SK-N-SH treated with all-trans-retinoic acid at 6 μM for 48 hours (cell line): ENCODE results near the gene COL4A2.

Experiments used
- ATAC-seq: fragments of 200-7000 bp; cut with Tn5 transposase; 3 replicates; pipeline ENCODE4 v1.9.1; 2020; ENCODE audit warnings: mild to moderate bottlenecking, moderate library complexity
- BACH2 ChIP-seq: fragments of 250-450 bp; sonication (Bioruptor Pico); IDR thresholded peaks from 2 replicates; pipeline ENCODE4 v1.9.0; 2021; ENCODE audit warnings: mild to moderate bottlenecking, borderline replicate concordance
- CREB5 ChIP-seq: fragments of 250-450 bp; sonication (Bioruptor Pico); IDR thresholded peaks from 2 replicates; pipeline ENCODE4 v1.5.1; 2020; ENCODE audit warnings: low read depth, mild to moderate bottlenecking, moderate library complexity
- CSDC2 ChIP-seq: fragments of 250-450 bp; sonication (Bioruptor Pico); IDR thresholded peaks from 2 replicates; pipeline ENCODE4 v1.5.0; 2020; ENCODE audit warnings: mild to moderate bottlenecking, moderate library complexity
- ESRRG ChIP-seq: fragments of 250-450 bp; sonication (Bioruptor Pico); IDR thresholded peaks from 2 replicates; pipeline ENCODE4 v1.6.1; 2021; ENCODE audit warnings: mild to moderate bottlenecking
- GLIS3 ChIP-seq: fragments of 250-450 bp; sonication (Bioruptor Pico); IDR thresholded peaks from 2 replicates; pipeline ENCODE4 v1.5.0; 2020; ENCODE audit warnings: mild to moderate bottlenecking, moderate library complexity
- ISL1 ChIP-seq: fragments of 250-450 bp; sonication (Bioruptor Pico); IDR thresholded peaks from 2 replicates; pipeline ENCODE4 v2.1.2; 2022; ENCODE audit warnings: mild to moderate bottlenecking, moderate library complexity
- OSR1 ChIP-seq: fragments of 250-450 bp; sonication (Bioruptor Pico); IDR thresholded peaks from 2 replicates; pipeline ENCODE4 v1.8.0; 2022; ENCODE audit warnings: moderate library complexity, mild to moderate bottlenecking, inconsistent platforms
- PPARA ChIP-seq: fragments of 250-450 bp; sonication (Bioruptor Pico); IDR thresholded peaks from 2 replicates; pipeline ENCODE4 v1.5.0; 2020; ENCODE audit warnings: mild to moderate bottlenecking, borderline replicate concordance
- RARB ChIP-seq: fragments of 250-450 bp; sonication (Bioruptor Pico); IDR thresholded peaks from 2 replicates; pipeline ENCODE4 v1.8.0; 2021; ENCODE audit warnings: mild to moderate bottlenecking, moderate library complexity
- SNAI2 ChIP-seq: fragments of 250-450 bp; sonication (Bioruptor Pico); IDR thresholded peaks from 2 replicates; pipeline ENCODE4 v1.5.0; 2020; ENCODE audit warnings: mild to moderate bottlenecking, moderate library complexity
- TCF4 ChIP-seq: fragments of 250-450 bp; sonication (Bioruptor Pico); IDR thresholded peaks from 2 replicates; pipeline ENCODE4 v1.8.0; 2021; ENCODE audit warnings: mild to moderate bottlenecking, moderate library complexity, borderline replicate concordance
- TOX ChIP-seq: fragments of 250-450 bp; sonication (Bioruptor Pico); IDR thresholded peaks from 2 replicates; pipeline ENCODE4 v1.8.0; 2021; ENCODE audit warnings: mild to moderate bottlenecking, moderate library complexity, borderline replicate concordance
- ZC3H10 ChIP-seq: fragments of 250-450 bp; sonication (Bioruptor Pico); IDR thresholded peaks from 2 replicates; pipeline ENCODE4 v1.5.1; 2021; ENCODE audit warnings: mild to moderate bottlenecking, moderate library complexity
- ZFP30 ChIP-seq: fragments of 450-650 bp; formaldehyde crosslinking; IDR thresholded peaks from 2 replicates; pipeline ENCODE4 v1.5.0; 2022; ENCODE audit warnings: mild to moderate bottlenecking, moderate library complexity
- ZNF565 ChIP-seq: fragments of 450-650 bp; formaldehyde crosslinking; conservative IDR thresholded peaks from 2 replicates; pipeline ENCODE4 v1.5.0; 2020; ENCODE audit warnings: low read depth, mild to moderate bottlenecking, moderate library complexity
- ZNF70 ChIP-seq: fragments of 450-650 bp; formaldehyde crosslinking; IDR thresholded peaks from 2 replicates; pipeline ENCODE4 v1.5.0; 2020; ENCODE audit warnings: mild to moderate bottlenecking, moderate library complexity
- ZNF8 ChIP-seq: fragments of 450-650 bp; formaldehyde crosslinking; IDR thresholded peaks from 2 replicates; pipeline ENCODE4 v1.5.0; 2020; ENCODE audit warnings: mild to moderate bottlenecking, moderate library complexity
- TF ChIP-seq, protein P1 (sequence below): fragments of 250-450 bp; sonication (Bioruptor Pico); IDR thresholded peaks from 2 replicates; pipeline ENCODE4 v1.5.0; 2020; ENCODE audit warnings: mild to moderate bottlenecking, moderate library complexity
- TF ChIP-seq, protein P2 (sequence below): fragments of 250-450 bp; sonication (Bioruptor Pico); IDR thresholded peaks from 2 replicates; pipeline ENCODE4 v1.8.0; 2021; ENCODE audit warnings: low read depth, mild to moderate bottlenecking, moderate library complexity, borderline replicate concordance
- TF ChIP-seq, protein P3 (sequence below): fragments of 250-450 bp; sonication (Bioruptor Pico); IDR thresholded peaks from 2 replicates; pipeline ENCODE4 v1.5.1; 2021; ENCODE audit warnings: mild to moderate bottlenecking, moderate library complexity

The COL4A2 gene

GRCh38 chr13:110354715-110355473, 47.8 kb downstream of the COL4A2 start (continued):
- TF ChIP-seq, protein P1, sequence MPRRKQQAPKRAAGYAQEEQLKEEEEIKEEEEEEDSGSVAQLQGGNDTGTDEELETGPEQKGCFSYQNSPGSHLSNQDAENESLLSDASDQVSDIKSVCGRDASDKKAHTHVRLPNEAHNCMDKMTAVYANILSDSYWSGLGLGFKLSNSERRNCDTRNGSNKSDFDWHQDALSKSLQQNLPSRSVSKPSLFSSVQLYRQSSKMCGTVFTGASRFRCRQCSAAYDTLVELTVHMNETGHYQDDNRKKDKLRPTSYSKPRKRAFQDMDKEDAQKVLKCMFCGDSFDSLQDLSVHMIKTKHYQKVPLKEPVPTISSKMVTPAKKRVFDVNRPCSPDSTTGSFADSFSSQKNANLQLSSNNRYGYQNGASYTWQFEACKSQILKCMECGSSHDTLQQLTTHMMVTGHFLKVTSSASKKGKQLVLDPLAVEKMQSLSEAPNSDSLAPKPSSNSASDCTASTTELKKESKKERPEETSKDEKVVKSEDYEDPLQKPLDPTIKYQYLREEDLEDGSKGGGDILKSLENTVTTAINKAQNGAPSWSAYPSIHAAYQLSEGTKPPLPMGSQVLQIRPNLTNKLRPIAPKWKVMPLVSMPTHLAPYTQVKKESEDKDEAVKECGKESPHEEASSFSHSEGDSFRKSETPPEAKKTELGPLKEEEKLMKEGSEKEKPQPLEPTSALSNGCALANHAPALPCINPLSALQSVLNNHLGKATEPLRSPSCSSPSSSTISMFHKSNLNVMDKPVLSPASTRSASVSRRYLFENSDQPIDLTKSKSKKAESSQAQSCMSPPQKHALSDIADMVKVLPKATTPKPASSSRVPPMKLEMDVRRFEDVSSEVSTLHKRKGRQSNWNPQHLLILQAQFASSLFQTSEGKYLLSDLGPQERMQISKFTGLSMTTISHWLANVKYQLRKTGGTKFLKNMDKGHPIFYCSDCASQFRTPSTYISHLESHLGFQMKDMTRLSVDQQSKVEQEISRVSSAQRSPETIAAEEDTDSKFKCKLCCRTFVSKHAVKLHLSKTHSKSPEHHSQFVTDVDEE (CRISPR knock-in tag): no peak
- no peak for TF ChIP-seq ISL1 (CRISPR knock-in tag)
- no peak for TF ChIP-seq ZFP30 (CRISPR knock-in tag)
- no peak for TF ChIP-seq TCF4 (CRISPR knock-in tag)
- TF ChIP-seq BACH2 (CRISPR knock-in tag): no peak
- TF ChIP-seq, protein P2, sequence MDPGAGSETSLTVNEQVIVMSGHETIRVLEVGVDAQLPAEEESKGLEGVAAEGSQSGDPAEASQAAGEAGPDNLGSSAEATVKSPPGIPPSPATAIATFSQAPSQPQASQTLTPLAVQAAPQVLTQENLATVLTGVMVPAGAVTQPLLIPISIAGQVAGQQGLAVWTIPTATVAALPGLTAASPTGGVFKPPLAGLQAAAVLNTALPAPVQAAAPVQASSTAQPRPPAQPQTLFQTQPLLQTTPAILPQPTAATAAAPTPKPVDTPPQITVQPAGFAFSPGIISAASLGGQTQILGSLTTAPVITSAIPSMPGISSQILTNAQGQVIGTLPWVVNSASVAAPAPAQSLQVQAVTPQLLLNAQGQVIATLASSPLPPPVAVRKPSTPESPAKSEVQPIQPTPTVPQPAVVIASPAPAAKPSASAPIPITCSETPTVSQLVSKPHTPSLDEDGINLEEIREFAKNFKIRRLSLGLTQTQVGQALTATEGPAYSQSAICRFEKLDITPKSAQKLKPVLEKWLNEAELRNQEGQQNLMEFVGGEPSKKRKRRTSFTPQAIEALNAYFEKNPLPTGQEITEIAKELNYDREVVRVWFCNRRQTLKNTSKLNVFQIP (CRISPR knock-in tag): no peak
- no peak for TF ChIP-seq PPARA (CRISPR knock-in tag)
- no peak for TF ChIP-seq SNAI2 (CRISPR knock-in tag)
- TF ChIP-seq ESRRG (CRISPR knock-in tag): no peak
- TF ChIP-seq ZNF8: no peak
- no peak for TF ChIP-seq GLIS3 (CRISPR knock-in tag)

DNA sequence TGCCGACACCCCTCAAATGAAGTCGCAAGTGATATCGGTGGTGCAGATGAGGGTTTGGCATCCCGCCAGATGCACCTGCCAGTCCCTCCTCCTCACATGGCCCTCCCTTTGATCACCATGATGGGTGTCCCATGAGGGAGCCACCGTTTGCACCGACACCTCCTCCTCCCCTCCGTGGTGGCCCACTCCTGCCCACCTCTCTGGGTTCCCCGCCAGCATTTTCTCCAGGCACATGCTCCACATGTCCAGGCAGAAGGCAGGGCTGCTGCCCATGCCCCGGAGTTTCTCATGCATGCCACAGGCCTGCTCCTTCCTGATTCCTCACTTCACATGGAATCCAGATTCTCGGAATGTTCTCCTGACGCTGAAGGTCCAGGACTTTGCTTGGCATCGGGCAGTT, 49.3 kb downstream of the COL4A2 start:
- ATAC-seq: no peak
- TF ChIP-seq ZC3H10 (CRISPR knock-in tag): no peak
- TF ChIP-seq RARB (CRISPR knock-in tag): no peak
- TF ChIP-seq CSDC2 (CRISPR knock-in tag): no peak
- no peak for TF ChIP-seq BACH2 (CRISPR knock-in tag)
- TF ChIP-seq ZNF8: no peak
- TF ChIP-seq TCF4 (CRISPR knock-in tag): no peak
- TF ChIP-seq, protein P2 (CRISPR knock-in tag): no peak
- TF ChIP-seq, protein P1 (CRISPR knock-in tag): no peak
- no peak for TF ChIP-seq OSR1 (CRISPR knock-in tag)
- no peak for TF ChIP-seq PPARA (CRISPR knock-in tag)
- no peak for TF ChIP-seq TOX (CRISPR knock-in tag)
- TF ChIP-seq GLIS3 (CRISPR knock-in tag): no peak
- no peak for TF ChIP-seq ZNF565 (CRISPR knock-in tag)
- TF ChIP-seq ZFP30 (CRISPR knock-in tag): no peak
- TF ChIP-seq ISL1 (CRISPR knock-in tag): no peak
- TF ChIP-seq SNAI2 (CRISPR knock-in tag): no peak
- no peak for TF ChIP-seq ZNF70 (CRISPR knock-in tag)
- TF ChIP-seq, protein P3, sequence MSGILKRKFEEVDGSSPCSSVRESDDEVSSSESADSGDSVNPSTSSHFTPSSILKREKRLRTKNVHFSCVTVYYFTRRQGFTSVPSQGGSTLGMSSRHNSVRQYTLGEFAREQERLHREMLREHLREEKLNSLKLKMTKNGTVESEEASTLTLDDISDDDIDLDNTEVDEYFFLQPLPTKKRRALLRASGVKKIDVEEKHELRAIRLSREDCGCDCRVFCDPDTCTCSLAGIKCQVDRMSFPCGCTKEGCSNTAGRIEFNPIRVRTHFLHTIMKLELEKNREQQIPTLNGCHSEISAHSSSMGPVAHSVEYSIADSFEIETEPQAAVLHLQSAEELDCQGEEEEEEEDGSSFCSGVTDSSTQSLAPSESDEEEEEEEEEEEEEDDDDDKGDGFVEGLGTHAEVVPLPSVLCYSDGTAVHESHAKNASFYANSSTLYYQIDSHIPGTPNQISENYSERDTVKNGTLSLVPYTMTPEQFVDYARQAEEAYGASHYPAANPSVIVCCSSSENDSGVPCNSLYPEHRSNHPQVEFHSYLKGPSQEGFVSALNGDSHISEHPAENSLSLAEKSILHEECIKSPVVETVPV (CRISPR knock-in tag): no peak
- TF ChIP-seq CREB5 (CRISPR knock-in tag): no peak
- TF ChIP-seq ESRRG (CRISPR knock-in tag): no peak
- TF ChIP-seq, all 23 proteins: peak for 0
